PFSK-1 (cell line): ENCODE measurements around the gene CAV1.

Experiments
- POLR2AphosphoS5 ChIP-seq: IDR thresholded peaks from 2 replicates; pipeline ENCODE4 v1.6.1; 2012; ENCODE audit warnings: low read depth, mild to moderate bottlenecking, control low read depth, low read length, moderate library complexity
- SIN3A ChIP-seq: IDR thresholded peaks from 2 replicates; pipeline ENCODE4 v1.6.1; 2012; ENCODE audit warnings: mild to moderate bottlenecking, low read length, moderate library complexity, borderline replicate concordance; ENCODE audit not compliant: insufficient read depth
- TF ChIP-seq, protein P1 (sequence below), 2 experiments: IDR thresholded peaks; 2 replicates each; pipeline versions ENCODE4 v1.6.1 to v1.8.0; 2011 to 2012; ENCODE audit warnings: low read depth in 2 of 2, low read length in 2 of 2, control low read depth in 1 of 2, inconsistent platforms in 1 of 2, mild to moderate bottlenecking in 1 of 2, moderate library complexity in 1 of 2; ENCODE audit not compliant: insufficient read depth in 1 of 2

DNA sequence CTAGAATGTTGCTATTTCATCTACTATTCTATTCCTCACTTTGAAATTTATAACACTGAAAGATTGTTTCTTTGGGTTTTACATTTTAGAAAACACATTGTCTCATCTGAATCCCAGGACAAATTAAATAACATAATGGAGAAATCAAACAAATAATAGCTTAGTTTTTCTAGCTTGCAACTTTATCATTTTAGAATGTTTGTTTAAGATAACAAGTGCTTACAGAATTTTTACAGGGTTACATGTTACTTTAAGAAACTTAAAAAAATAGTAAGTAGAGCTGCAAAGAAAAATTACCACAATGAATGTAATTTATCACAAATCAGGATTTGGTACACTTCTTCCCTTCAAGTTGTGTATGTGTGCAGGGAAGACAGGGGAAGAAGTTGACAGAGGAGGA, 14.0 kb upstream of the CAV1 start:
- TF ChIP-seq, protein P1, sequence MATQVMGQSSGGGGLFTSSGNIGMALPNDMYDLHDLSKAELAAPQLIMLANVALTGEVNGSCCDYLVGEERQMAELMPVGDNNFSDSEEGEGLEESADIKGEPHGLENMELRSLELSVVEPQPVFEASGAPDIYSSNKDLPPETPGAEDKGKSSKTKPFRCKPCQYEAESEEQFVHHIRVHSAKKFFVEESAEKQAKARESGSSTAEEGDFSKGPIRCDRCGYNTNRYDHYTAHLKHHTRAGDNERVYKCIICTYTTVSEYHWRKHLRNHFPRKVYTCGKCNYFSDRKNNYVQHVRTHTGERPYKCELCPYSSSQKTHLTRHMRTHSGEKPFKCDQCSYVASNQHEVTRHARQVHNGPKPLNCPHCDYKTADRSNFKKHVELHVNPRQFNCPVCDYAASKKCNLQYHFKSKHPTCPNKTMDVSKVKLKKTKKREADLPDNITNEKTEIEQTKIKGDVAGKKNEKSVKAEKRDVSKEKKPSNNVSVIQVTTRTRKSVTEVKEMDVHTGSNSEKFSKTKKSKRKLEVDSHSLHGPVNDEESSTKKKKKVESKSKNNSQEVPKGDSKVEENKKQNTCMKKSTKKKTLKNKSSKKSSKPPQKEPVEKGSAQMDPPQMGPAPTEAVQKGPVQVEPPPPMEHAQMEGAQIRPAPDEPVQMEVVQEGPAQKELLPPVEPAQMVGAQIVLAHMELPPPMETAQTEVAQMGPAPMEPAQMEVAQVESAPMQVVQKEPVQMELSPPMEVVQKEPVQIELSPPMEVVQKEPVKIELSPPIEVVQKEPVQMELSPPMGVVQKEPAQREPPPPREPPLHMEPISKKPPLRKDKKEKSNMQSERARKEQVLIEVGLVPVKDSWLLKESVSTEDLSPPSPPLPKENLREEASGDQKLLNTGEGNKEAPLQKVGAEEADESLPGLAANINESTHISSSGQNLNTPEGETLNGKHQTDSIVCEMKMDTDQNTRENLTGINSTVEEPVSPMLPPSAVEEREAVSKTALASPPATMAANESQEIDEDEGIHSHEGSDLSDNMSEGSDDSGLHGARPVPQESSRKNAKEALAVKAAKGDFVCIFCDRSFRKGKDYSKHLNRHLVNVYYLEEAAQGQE (IDR thresholded peaks at IDR 0.05; ENCODE audit: insufficient read depth in 1 of 2, low read depth in 2 of 2, low read length in 2 of 2), result no peak
- no peak for TF ChIP-seq POLR2AphosphoS5
- TF ChIP-seq SIN3A, result no peak
